AG09309 (cell line): Measurements from ENCODE around the gene RND1.

Experiments used
- DNase-seq: peaks from one replicate; pipeline ENCODE4 v3.0.0-alpha.2; 2010; ENCODE audit warnings: low read depth
- H3K4me3 ChIP-seq: 2 replicates; pipeline ENCODE4 v1.5.1; 2011; ENCODE audit warnings: mild to moderate bottlenecking, low read depth, low read length, moderate library complexity; ENCODE audit not compliant: control insufficient read depth
- CTCF ChIP-seq: IDR thresholded peaks from 2 replicates; pipeline ENCODE4 v1.5.1; 2011; ENCODE audit warnings: mild to moderate bottlenecking, low read depth, low read length, inconsistent platforms; ENCODE audit not compliant: insufficient read depth, control insufficient read depth; ENCODE audit errors: missing control alignments

RND1 gene

GRCh38 chr12:48828293-48828692 lies 37.4 kb downstream of the RND1 start:
- no peak overlapping the region for H3K4me3 ChIP-seq
- no peak for DNase-seq
- no peak for TF ChIP-seq CTCF

GRCh38 chr12:48827513-48828096 lies 38.1 kb downstream of the RND1 start:
- no peak overlapping the region for H3K4me3 ChIP-seq
- DNase-seq = no peak
- no peak for TF ChIP-seq CTCF

- no peak overlapping the region for H3K4me3 ChIP-seq
- no peak for TF ChIP-seq CTCF
- no peak for DNase-seq
Measured at GRCh38 chr12:48827026-48827425, 38.6 kb downstream of the RND1 start.

- no peak for TF ChIP-seq CTCF
Measured at GRCh38 chr12:48826209-48826855, 39.3 kb downstream of the RND1 start.

GRCh38 chr12:48824905-48825304 lies 40.8 kb downstream of the RND1 start:
- no peak overlapping the region for H3K4me3 ChIP-seq
- no peak for TF ChIP-seq CTCF
- DNase-seq = no peak

More at GRCh38 chr12:48826209-48826855, 39.3 kb downstream of the RND1 start:
- H3K4me3 ChIP-seq = no peak overlapping the region
- no peak for DNase-seq

GRCh38 chr12:48824112-48824511 lies 41.6 kb downstream of the RND1 start:
- H3K4me3 ChIP-seq = no peak overlapping the region
- TF ChIP-seq CTCF = no peak
- DNase-seq = no peak
